DLD1 (cell line): ENCODE results near the gene TMEM121.
"Not testable (repeated sequence)": the region's sequence is repeated elsewhere in the genome, so short reads cannot be mapped to it uniquely, and the experiment has no call there.

ENCODE experiments used
- in situ Hi-C: cut with HindIII; loops from 2 replicates; pipeline ENCODE4 v1.10.0; 2017; ENCODE audit warnings: low sequenced_read_pairs

TMEM121 gene

GRCh38 chr14:105567164-105568103 lies 41.1 kb downstream of the TMEM121 start:
- in situ Hi-C loops: not testable (repeated sequence)

- in situ Hi-C loops: not testable (repeated sequence)
These were observed 41.9 kb downstream of the TMEM121 start for GRCh38 chr14:105568140-105568843.

GRCh38 chr14:105568859-105569766 lies 42.7 kb downstream of the TMEM121 start:
- in situ Hi-C loops: no loop called here

GRCh38 chr14:105570482-105570881 lies 44.1 kb downstream of the TMEM121 start:
- in situ Hi-C loops: no loop called here

GRCh38 chr14:105571181-105571951 lies 45.0 kb downstream of the TMEM121 start:
- in situ Hi-C loops: not testable (repeated sequence)

- in situ Hi-C loops: not testable (repeated sequence)
These were observed 45.7 kb downstream of the TMEM121 start for GRCh38 chr14:105572063-105572462.

- in situ Hi-C loops: not testable (repeated sequence)
These were observed 47.5 kb downstream of the TMEM121 start for GRCh38 chr14:105573841-105574240.

- in situ Hi-C loops: not testable (repeated sequence)
These were observed 48.0 kb downstream of the TMEM121 start for GRCh38 chr14:105574411-105574810.

GRCh38 chr14:105575016-105575700 lies 48.8 kb downstream of the TMEM121 start:
- in situ Hi-C loops: not testable (repeated sequence)

- in situ Hi-C loops: no loop called here
These were observed 50.2 kb downstream of the TMEM121 start for GRCh38 chr14:105576525-105577088.

GRCh38 chr14:105577314-105577861 lies 51.0 kb downstream of the TMEM121 start:
- in situ Hi-C loops: no loop called here

GRCh38 chr14:105578070-105578469 lies 51.7 kb downstream of the TMEM121 start:
- in situ Hi-C loops: no loop called here

GRCh38 chr14:105579221-105579620 lies 52.8 kb downstream of the TMEM121 start:
- in situ Hi-C loops: not testable (repeated sequence)
